Activated T-helper 17 cell treated with anti-CD3 and anti-CD28 coated beads, Interleukin-2, amount 50 U/mL, for 72 hours (primary cell): ENCODE measurements around the gene VSTM5. TPM values are rescaled to one million over a fixed set of nuclear protein-coding genes. Genes with fewer than 3 reads are reported as not detected.
"Not testable (repeated sequence)": the region's sequence is repeated elsewhere in the genome, so short reads cannot be mapped to it uniquely, and the experiment has no call there.

Source experiments
- ATAC-seq: fragments of 150-1000 bp; cut with Tn5 transposase; replicated peaks from 2 replicates; pipeline ENCODE4 v1.10.0; 2021; ENCODE audit warnings: mild to moderate bottlenecking, moderate library complexity
- H3K27ac Mint-ChIP-seq: one replicate; pipeline ENCODE4 v1.8.0; 2022; ENCODE audit warnings: mixed read lengths
- H3K27me3 Mint-ChIP-seq: one replicate; pipeline ENCODE4 v1.8.0; 2022; ENCODE audit warnings: mixed read lengths
- H3K36me3 Mint-ChIP-seq: one replicate; pipeline ENCODE4 v1.8.0; 2022; ENCODE audit warnings: low read depth, mild to moderate bottlenecking, mixed read lengths
- H3K4me1 Mint-ChIP-seq: one replicate; pipeline ENCODE4 v1.8.0; 2022; ENCODE audit warnings: mixed read lengths
- H3K4me3 Mint-ChIP-seq: one replicate; pipeline ENCODE4 v1.8.0; 2022; ENCODE audit warnings: mild to moderate bottlenecking, mixed read lengths
- H3K9me3 Mint-ChIP-seq: one replicate; pipeline ENCODE4 v1.8.0; 2022; ENCODE audit warnings: mixed read lengths
- total RNA-seq, 2 donors: library from RNA; stranded (reverse); gene quantifications; one replicate each; pipeline ENCODE4 v1.2.3, GENCODE V29; 2022

VSTM5 gene
- total RNA-seq: not detected

GRCh38 chr11:93850594-93851018, at the start of gene VSTM5:
Gene VSTM5, minus strand, starts transcription at chr11:93850618. Its CDS starts 116 bp downstream, at chr11:93850502.
- Mint-ChIP-seq H3K36me3 (no peaks in the 10 kb centered on the region), H3K9me3 (no peaks in the 10 kb centered on the region), H3K4me1 (peaks cover 5% of the 10 kb centered on the region), H3K4me3 (peak within 1 kb of the TSS; percentile 42), H3K27ac (no peak within 1 kb of the TSS), H3K27me3 (peaks cover 13% of the 10 kb centered on the region)
- ATAC-seq: no peak

- Mint-ChIP-seq H3K9me3 (no peaks in the 10 kb centered on the region), H3K4me1 (no peaks in the 10 kb centered on the region), H3K27ac (no peak overlapping the region), H3K27me3 (peaks cover 49% of the 10 kb centered on the region), H3K36me3 (no peaks in the 10 kb centered on the region), H3K4me3 (no peak overlapping the region)
- ATAC-seq: peak; percentile 16
Measured at GRCh38 chr11:93895106-93895862, 44.9 kb upstream of the VSTM5 start.

- Mint-ChIP-seq H3K36me3 (no peaks in the 10 kb centered on the region), H3K27ac (no peak overlapping the region), H3K4me3 (no peak overlapping the region), H3K27me3 (peaks cover 30% of the 10 kb centered on the region), H3K4me1 (no peaks in the 10 kb centered on the region), H3K9me3 (no peaks in the 10 kb centered on the region)
- ATAC-seq: no peak
Measured at GRCh38 chr11:93890391-93891051, 40.1 kb upstream of the VSTM5 start.

GRCh38 chr11:93887111-93887510, 36.7 kb upstream of the VSTM5 start:
- Mint-ChIP-seq H3K36me3 (no peaks in the 10 kb centered on the region), H3K4me3 (no peak overlapping the region), H3K4me1 (no peaks in the 10 kb centered on the region), H3K27ac (no peak overlapping the region), H3K9me3 (peaks cover 9% of the 10 kb centered on the region), H3K27me3 (peaks cover 16% of the 10 kb centered on the region)
- ATAC-seq: no peak

- not testable (repeated sequence) for H3K36me3 Mint-ChIP-seq, H3K4me1 Mint-ChIP-seq, H3K27me3 Mint-ChIP-seq, H3K4me3 Mint-ChIP-seq, ATAC-seq, H3K27ac Mint-ChIP-seq, H3K9me3 Mint-ChIP-seq
Measured at GRCh38 chr11:93879114-93879513, 28.7 kb upstream of the VSTM5 start.

GRCh38 chr11:93875637-93876036, 25.2 kb upstream of the VSTM5 start:
- Mint-ChIP-seq H3K4me3 (no peak overlapping the region), H3K4me1 (no peaks in the 10 kb centered on the region), H3K36me3 (no peaks in the 10 kb centered on the region), H3K9me3 (no peaks in the 10 kb centered on the region), H3K27me3 (peaks cover 4% of the 10 kb centered on the region), H3K27ac (no peak overlapping the region)
- no peak for ATAC-seq

GRCh38 chr11:93871526-93871925, 21.1 kb upstream of the VSTM5 start:
- Mint-ChIP-seq H3K27me3 (no peaks in the 10 kb centered on the region), H3K4me1 (no peaks in the 10 kb centered on the region), H3K27ac (no peak overlapping the region), H3K4me3 (no peak overlapping the region), H3K9me3 (no peaks in the 10 kb centered on the region), H3K36me3 (no peaks in the 10 kb centered on the region)
- ATAC-seq: no peak

- Mint-ChIP-seq H3K4me3 (no peak overlapping the region), H3K36me3 (no peaks in the 10 kb centered on the region), H3K27ac (no peak overlapping the region), H3K4me1 (no peaks in the 10 kb centered on the region), H3K9me3 (no peaks in the 10 kb centered on the region), H3K27me3 (no peaks in the 10 kb centered on the region)
- no peak for ATAC-seq
Measured at GRCh38 chr11:93870616-93871015, 20.2 kb upstream of the VSTM5 start.

GRCh38 chr11:93869830-93870229, 19.4 kb upstream of the VSTM5 start:
- no peak overlapping the region for H3K4me3 Mint-ChIP-seq
- no peaks in the 10 kb centered on the region for H3K4me1 Mint-ChIP-seq
- no peaks in the 10 kb centered on the region for H3K27me3 Mint-ChIP-seq
- no peak overlapping the region for H3K27ac Mint-ChIP-seq
- no peaks in the 10 kb centered on the region for H3K36me3 Mint-ChIP-seq
- H3K9me3 Mint-ChIP-seq: no peaks in the 10 kb centered on the region
- no peak for ATAC-seq

GRCh38 chr11:93868404-93868803, 18.0 kb upstream of the VSTM5 start:
- not testable (repeated sequence) for H3K4me3 Mint-ChIP-seq, H3K27ac Mint-ChIP-seq

GRCh38 chr11:93861808-93862207, 11.4 kb upstream of the VSTM5 start:
- no peaks in the 10 kb centered on the region for H3K9me3 Mint-ChIP-seq
- no peaks in the 10 kb centered on the region for H3K4me1 Mint-ChIP-seq
- no peak overlapping the region for H3K4me3 Mint-ChIP-seq
- no peak for ATAC-seq
- H3K27ac Mint-ChIP-seq: no peak overlapping the region
- H3K36me3 Mint-ChIP-seq: no peaks in the 10 kb centered on the region
- H3K27me3 Mint-ChIP-seq: peaks cover 3% of the 10 kb centered on the region

More at GRCh38 chr11:93868404-93868803, 18.0 kb upstream of the VSTM5 start:
- not testable (repeated sequence) for H3K27me3 Mint-ChIP-seq, H3K9me3 Mint-ChIP-seq, H3K36me3 Mint-ChIP-seq, ATAC-seq, H3K4me1 Mint-ChIP-seq

GRCh38 chr11:93858121-93858775, 7.8 kb upstream of the VSTM5 start:
- Mint-ChIP-seq H3K27ac (no peak overlapping the region), H3K9me3 (no peaks in the 10 kb centered on the region), H3K4me3 (no peak overlapping the region), H3K36me3 (no peaks in the 10 kb centered on the region), H3K4me1 (no peaks in the 10 kb centered on the region), H3K27me3 (no peaks in the 10 kb centered on the region)
- no peak for ATAC-seq

- Mint-ChIP-seq H3K4me1 (no peaks in the 10 kb centered on the region), H3K27ac (no peak overlapping the region), H3K27me3 (peaks cover 4% of the 10 kb centered on the region), H3K4me3 (no peak overlapping the region), H3K36me3 (no peaks in the 10 kb centered on the region), H3K9me3 (no peaks in the 10 kb centered on the region)
- no peak for ATAC-seq
Measured at GRCh38 chr11:93857413-93858120, 7.1 kb upstream of the VSTM5 start.

- ATAC-seq: no peak
- Mint-ChIP-seq H3K27me3 (peaks cover 13% of the 10 kb centered on the region), H3K4me3 (no peak overlapping the region), H3K4me1 (peaks cover 5% of the 10 kb centered on the region), H3K27ac (no peak overlapping the region), H3K36me3 (no peaks in the 10 kb centered on the region), H3K9me3 (no peaks in the 10 kb centered on the region)
Measured at GRCh38 chr11:93852242-93852641, 1.8 kb upstream of the VSTM5 start.
